GM12891 (cell line): ENCODE results near the gene HOXA10.

Experiments
- DNase-seq: peaks from one replicate; pipeline ENCODE4 v3.0.0; 2011; ENCODE audit warnings: low spot score; ENCODE audit not compliant: insufficient read length
- FAIRE-seq: peaks from 2 replicates; lab custom pipeline; 2011; peaks lifted over from hg19 to GRCh38; lab: Jason Lieb, UNC
- PAX5 ChIP-seq: IDR thresholded peaks from 2 replicates; pipeline ENCODE4 v1.6.1; 2011; ENCODE audit warnings: low read length, moderate library complexity, mild to moderate bottlenecking; ENCODE audit not compliant: insufficient read depth, severe bottlenecking
- POLR2A ChIP-seq: IDR thresholded peaks from 2 replicates; pipeline ENCODE4 v1.6.1; 2011; ENCODE audit warnings: low read depth, low read length, control low read depth
- POLR2AphosphoS5 ChIP-seq: IDR thresholded peaks from 2 replicates; pipeline ENCODE4 v1.6.1; 2011; ENCODE audit warnings: low read depth, low read length, control low read depth
- POU2F2 ChIP-seq: IDR thresholded peaks from 2 replicates; pipeline ENCODE4 v1.6.1; 2011; ENCODE audit warnings: low read depth, mild to moderate bottlenecking, control low read depth, low read length, moderate library complexity
- SPI1 ChIP-seq: IDR thresholded peaks from 2 replicates; pipeline ENCODE4 v1.6.1; 2011; ENCODE audit warnings: low read depth, low read length, control low read depth
- TAF1 ChIP-seq: IDR thresholded peaks from 2 replicates; pipeline ENCODE4 v1.6.1; 2011; ENCODE audit warnings: low read depth, low read length, control low read depth

Gene HOXA10

GRCh38 chr7:27191833-27192545 is 17.9 kb upstream of the HOXA10 start:
- DNase-seq = no peak
- FAIRE-seq = no peak
- TF ChIP-seq TAF1 (no peak), PAX5 (no peak), SPI1 (no peak), POLR2AphosphoS5 (no peak), POLR2A (no peak), POU2F2 (no peak)

- DNase-seq = no peak
- no peak for FAIRE-seq
- TF ChIP-seq POLR2AphosphoS5 (no peak), POLR2A (no peak), SPI1 (no peak), TAF1 (no peak), PAX5 (no peak), POU2F2 (no peak)
Observed at GRCh38 chr7:27191161-27191731, 17.1 kb upstream of the HOXA10 start.

GRCh38 chr7:27189997-27190748 is 16.1 kb upstream of the HOXA10 start:
- TF ChIP-seq TAF1 = no peak
- no peak for DNase-seq
- FAIRE-seq = no peak

GRCh38 chr7:27189295-27189996 is 15.3 kb upstream of the HOXA10 start:
- DNase-seq (no peak), FAIRE-seq (no peak)

GRCh38 chr7:27188386-27189294 is 14.5 kb upstream of the HOXA10 start:
- TF ChIP-seq POLR2A = no peak
- TF ChIP-seq TAF1 = no peak
- no peak for TF ChIP-seq POU2F2
- no peak for TF ChIP-seq PAX5
- TF ChIP-seq POLR2AphosphoS5 = no peak
- no peak for TF ChIP-seq SPI1
- FAIRE-seq = no peak
- DNase-seq = no peak

More at GRCh38 chr7:27189295-27189996, 15.3 kb upstream of the HOXA10 start:
- TF ChIP-seq SPI1 (no peak), POU2F2 (no peak), POLR2AphosphoS5 (no peak), TAF1 (no peak), PAX5 (no peak), POLR2A (no peak)

GRCh38 chr7:27187475-27188385 is 13.6 kb upstream of the HOXA10 start:
- TF ChIP-seq POLR2A = no peak
- TF ChIP-seq TAF1 = no peak
- TF ChIP-seq PAX5 = no peak
- no peak for TF ChIP-seq POU2F2
- FAIRE-seq = no peak
- no peak for DNase-seq

GRCh38 chr7:27186668-27187474 is 12.8 kb upstream of the HOXA10 start:
- TF ChIP-seq PAX5 = no peak
- TF ChIP-seq POLR2A = no peak
- TF ChIP-seq POU2F2 = no peak
- no peak for TF ChIP-seq SPI1
- no peak for TF ChIP-seq TAF1
- TF ChIP-seq POLR2AphosphoS5 = no peak
- no peak for FAIRE-seq

More at GRCh38 chr7:27186668-27187474, 12.8 kb upstream of the HOXA10 start:
- DNase-seq = no peak
